Measurements from ENCODE around the gene GCAT.
"Not testable (repeated sequence)": the region's sequence is repeated elsewhere in the genome, so short reads cannot be mapped to it uniquely, and the experiment has no call there.

The GCAT gene

DNA sequence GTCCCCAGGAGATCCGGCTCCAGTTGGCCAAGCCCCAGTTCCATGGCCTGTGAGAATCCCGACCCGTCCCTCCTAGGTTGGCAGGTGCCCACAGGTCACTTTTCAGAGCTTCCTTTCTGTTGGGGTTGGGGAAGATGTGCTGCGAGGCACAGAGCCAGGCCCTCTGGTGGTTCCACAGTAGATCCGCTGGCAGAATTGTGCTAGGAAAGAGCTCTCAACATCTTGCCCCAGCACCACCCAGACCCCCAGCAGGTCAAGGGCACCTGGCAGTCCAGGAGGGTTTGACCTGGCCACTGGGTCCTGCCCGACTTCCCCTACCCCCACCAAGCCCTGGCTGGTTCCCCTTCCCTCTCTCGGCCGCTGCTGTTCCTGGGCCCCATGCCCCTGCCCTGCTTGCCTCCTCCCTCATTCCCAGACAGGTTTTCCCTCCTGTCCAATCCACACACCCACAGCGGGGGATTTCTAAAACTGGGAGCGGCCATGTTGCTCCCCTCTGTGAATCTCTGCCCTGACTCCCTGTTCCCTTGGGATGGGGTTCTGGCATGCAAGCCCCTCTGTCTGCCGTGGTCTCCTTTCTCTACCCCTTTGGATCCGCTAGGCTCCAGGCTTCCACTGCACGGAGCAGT lies 26.2 kb upstream of the GCAT start:
- H3K9ac ChIP-seq = no peak overlapping the region
- no peaks in the 10 kb centered on the region for H3K9me3 ChIP-seq
- H3K27ac ChIP-seq = no peak overlapping the region
- no peaks in the 10 kb centered on the region for H4K20me1 ChIP-seq
- H3K36me3 ChIP-seq = no peaks in the 10 kb centered on the region
- no peak for TF ChIP-seq Cebpa-rat (IDR thresholded peaks at IDR 0.05)
- H3K4me2 ChIP-seq = no peak overlapping the region
- H3K27me3 ChIP-seq = no peaks in the 10 kb centered on the region
- no peak overlapping the region for H3K4me3 ChIP-seq
- peaks cover 23% of the 10 kb centered on the region for H3K4me1 ChIP-seq

DNA sequence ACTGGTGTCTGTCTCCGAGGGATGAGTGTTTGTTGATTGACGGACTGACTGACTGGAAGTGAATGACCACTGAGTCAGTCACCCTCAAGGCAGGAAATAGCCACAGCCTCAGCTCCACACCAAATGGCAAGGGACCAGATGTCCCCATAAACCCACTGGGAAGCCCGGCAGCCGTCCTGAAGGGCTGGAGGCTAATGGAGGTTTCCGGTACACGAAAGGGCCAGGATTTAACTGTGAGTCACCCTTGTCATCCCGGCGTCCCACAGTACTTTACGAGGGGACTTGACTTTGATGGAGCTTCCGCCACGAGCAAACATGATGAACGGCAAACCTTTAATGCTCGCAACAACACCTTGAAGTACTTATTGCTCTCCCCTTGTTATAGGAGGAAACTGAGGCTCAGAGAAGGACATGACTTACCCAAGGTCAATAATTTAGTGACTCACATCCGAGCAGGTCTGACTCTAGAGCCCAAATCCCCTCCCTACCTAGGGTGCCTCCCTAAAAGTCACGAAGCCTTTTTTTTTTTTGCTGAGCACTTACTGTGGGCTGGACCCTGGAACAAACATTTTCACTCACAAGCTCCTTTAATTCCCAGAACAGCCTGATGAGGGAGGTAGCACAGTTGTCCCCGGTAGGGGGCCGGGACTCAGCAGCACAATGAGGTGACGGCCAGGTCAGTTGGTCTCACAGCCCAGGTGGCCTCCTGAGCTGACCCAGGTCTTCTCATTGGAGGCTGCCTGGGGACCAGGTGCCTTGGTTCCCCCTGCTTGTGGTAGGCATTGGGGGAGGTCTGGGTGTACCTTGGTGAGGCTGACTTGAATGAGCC lies 25.2 kb upstream of the GCAT start:
- Histone ChIP-seq H3K4me1 (peaks cover 13% of the 10 kb centered on the region), H3K4me3 (no peak overlapping the region), H3K4me2 (no peak overlapping the region), H3K27me3 (no peaks in the 10 kb centered on the region), H3K36me3 (no peaks in the 10 kb centered on the region), H3K9ac (no peak overlapping the region), H3K9me3 (no peaks in the 10 kb centered on the region), H4K20me1 (no peaks in the 10 kb centered on the region), H3K27ac (no peak overlapping the region)
- TF ChIP-seq Cebpa-rat (IDR thresholded peaks at IDR 0.05) = no peak

DNA sequence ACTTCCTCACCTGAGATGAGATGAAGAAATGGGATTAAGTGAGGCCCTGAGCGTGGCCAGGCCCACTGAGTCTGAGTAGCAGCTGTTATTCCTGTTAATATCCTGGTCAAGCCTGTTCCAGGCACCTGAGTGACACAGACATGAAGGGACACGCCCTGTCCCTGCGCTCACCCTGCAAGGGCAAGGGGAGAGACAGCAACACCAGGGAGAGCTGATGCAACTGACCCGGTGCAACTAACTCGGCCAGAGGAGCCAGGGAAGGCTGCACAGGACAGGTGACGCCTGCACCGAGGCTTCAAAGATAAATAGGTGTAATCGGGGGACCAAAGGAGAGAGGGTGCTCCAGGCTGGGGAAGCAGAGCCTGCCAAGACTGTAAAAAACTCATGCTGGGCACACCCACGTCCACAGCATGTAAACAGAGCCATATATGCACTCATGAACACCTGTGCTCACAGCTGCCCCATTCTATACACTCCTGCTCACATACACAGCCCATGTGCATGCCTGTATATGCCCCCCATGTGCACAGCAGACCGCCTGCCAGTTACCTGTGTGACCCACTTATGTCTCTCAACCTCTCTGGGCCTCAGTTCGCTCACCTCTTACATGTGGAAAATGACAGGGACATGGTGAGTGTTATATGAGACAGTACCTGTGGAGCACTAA lies 22.8 kb upstream of the GCAT start:
- H3K4me2 ChIP-seq = no peak overlapping the region
- H3K27me3 ChIP-seq = no peaks in the 10 kb centered on the region
- no peak for TF ChIP-seq Cebpa-rat (IDR thresholded peaks at IDR 0.05)
- no peak overlapping the region for H3K4me3 ChIP-seq
- H3K4me1 ChIP-seq = peaks cover 16% of the 10 kb centered on the region
- H3K27ac ChIP-seq = no peak overlapping the region
- no peaks in the 10 kb centered on the region for H4K20me1 ChIP-seq
- H3K36me3 ChIP-seq = no peaks in the 10 kb centered on the region
- H3K9ac ChIP-seq = no peak overlapping the region
- no peaks in the 10 kb centered on the region for H3K9me3 ChIP-seq

DNA sequence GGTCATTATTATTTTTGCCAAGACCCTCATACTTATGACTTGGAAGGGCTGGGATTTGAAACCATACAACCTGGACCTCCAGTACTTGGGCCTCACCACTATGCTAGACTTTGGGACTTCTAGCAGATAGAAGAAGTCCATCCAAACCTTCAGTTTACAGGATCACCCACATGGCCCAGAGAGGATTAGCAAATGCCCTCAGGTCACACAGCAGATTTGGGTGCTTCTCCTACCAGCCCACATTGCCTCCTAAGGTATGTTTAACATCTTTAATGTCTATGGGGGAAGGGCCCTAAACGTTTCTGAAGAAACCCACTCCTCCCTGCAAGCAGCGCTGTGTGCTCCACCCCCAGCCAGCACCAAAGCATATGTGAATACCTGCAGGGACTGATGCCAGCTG lies 17.5 kb upstream of the GCAT start:
- no peaks in the 10 kb centered on the region for H3K9me3 ChIP-seq
- H3K36me3 ChIP-seq = no peaks in the 10 kb centered on the region
- no peaks in the 10 kb centered on the region for H3K27me3 ChIP-seq
- no peak overlapping the region for H3K9ac ChIP-seq
- 0 out of 2 replicates have a peak, but pooled peaks cover 5% of the 10 kb centered on the region for H3K4me1 ChIP-seq
- no peaks in the 10 kb centered on the region for H4K20me1 ChIP-seq
- TF ChIP-seq Cebpa-rat (IDR thresholded peaks at IDR 0.05) = no peak
- H3K4me2 ChIP-seq = no peak overlapping the region
- H3K27ac ChIP-seq = no peak overlapping the region
- H3K4me3 ChIP-seq = no peak overlapping the region

DNA sequence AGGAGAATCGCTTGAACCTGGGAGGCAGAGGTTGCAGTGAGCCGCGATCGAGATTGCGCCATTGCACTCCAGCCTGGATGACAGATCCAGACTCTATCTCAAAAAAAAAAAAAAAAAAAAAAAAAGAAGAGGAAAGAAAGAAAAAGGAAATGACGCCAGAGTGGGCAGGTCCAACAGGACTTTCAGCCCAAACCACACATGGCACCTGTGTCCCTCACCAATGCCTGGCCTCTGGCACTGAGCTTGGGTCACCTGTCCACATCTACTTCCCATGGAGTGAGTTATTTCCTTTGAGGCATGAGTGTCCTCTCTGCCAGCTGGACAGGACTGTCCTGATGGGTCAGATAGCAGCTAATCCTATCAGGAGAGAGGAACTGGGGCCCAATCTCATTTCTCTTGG lies 15.2 kb upstream of the GCAT start:
- Histone ChIP-seq H3K4me3 (no peak overlapping the region), H3K9me3 (no peaks in the 10 kb centered on the region), H3K4me2 (no peak overlapping the region), H3K27me3 (no peaks in the 10 kb centered on the region), H4K20me1 (no peaks in the 10 kb centered on the region), H3K27ac (no peak overlapping the region), H3K4me1 (0 out of 2 replicates have a peak, but pooled peaks cover 5% of the 10 kb centered on the region), H3K9ac (no peak overlapping the region), H3K36me3 (no peaks in the 10 kb centered on the region)
- no peak for TF ChIP-seq Cebpa-rat (IDR thresholded peaks at IDR 0.05)

DNA sequence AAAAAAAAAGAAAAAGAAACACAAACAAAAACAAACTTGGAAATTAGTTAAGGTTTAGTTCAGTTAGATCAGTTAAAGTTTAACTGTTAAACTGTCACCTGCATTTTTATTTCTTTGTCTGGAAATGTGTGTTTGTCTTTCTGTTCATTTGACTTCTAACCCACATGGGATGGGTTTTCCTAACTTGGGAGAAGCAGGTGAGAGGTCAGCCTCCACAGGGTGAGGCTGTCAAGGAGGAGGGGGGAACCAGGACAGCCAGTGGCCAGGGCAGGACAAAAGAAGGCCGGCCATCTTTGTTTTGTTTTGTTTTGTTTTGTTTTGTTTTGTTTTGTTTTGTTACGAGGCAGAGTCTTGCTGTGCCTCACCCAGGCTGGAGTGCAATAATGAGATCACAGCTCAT lies 13.4 kb upstream of the GCAT start:
- no peak for TF ChIP-seq Cebpa-rat (IDR thresholded peaks at IDR 0.05)
- Histone ChIP-seq H3K36me3 (no peaks in the 10 kb centered on the region), H3K4me2 (no peak overlapping the region), H3K9ac (no peak overlapping the region), H3K27ac (no peak overlapping the region), H4K20me1 (no peaks in the 10 kb centered on the region), H3K4me3 (no peak overlapping the region), H3K27me3 (no peaks in the 10 kb centered on the region), H3K9me3 (no peaks in the 10 kb centered on the region), H3K4me1 (no peaks in the 10 kb centered on the region)

DNA sequence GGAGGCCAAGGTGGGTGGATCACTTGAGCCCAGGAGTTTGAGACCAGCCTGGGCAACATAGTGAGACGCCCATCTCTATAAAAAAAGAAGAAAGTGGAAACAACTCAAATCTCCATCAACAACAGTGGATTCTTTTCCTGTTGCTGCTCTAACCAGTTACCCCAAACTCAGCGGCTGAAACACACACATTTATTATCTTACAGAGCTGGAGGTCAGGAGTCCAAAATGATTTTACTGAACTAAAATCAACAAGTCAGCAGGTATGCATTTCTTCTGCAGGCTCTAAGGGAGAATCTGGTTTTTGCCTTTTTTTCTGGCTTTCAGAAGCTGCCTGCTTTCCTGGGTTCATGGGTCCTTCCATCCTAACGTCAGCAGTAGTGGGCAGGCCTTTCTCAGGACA lies 11.7 kb upstream of the GCAT start:
- no peak overlapping the region for H3K27ac ChIP-seq
- no peak overlapping the region for H3K4me2 ChIP-seq
- no peaks in the 10 kb centered on the region for H3K4me1 ChIP-seq
- H3K36me3 ChIP-seq = no peaks in the 10 kb centered on the region
- no peak overlapping the region for H3K9ac ChIP-seq
- no peaks in the 10 kb centered on the region for H4K20me1 ChIP-seq
- no peaks in the 10 kb centered on the region for H3K27me3 ChIP-seq
- TF ChIP-seq Cebpa-rat (IDR thresholded peaks at IDR 0.05) = no peak
- no peak overlapping the region for H3K4me3 ChIP-seq
- H3K9me3 ChIP-seq = no peaks in the 10 kb centered on the region

DNA sequence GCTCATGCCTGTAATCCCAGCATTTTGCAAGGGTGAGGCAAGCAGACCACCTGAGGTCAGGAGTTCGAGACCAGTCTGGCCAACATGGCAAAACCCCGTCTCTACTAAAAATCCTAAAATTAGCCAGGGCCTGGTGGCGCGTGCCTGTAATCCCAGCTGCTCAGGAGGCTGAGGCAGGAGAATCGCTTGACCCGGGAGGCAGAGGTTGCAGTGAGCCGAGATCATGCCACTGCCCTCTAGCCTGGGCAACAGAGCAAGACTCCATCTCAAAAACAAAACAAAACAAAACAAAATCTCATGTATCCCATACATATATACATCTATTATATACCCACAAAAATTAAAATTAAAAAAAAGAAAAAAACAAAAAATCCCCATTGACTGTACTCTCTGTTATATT lies 10.5 kb upstream of the GCAT start:
- H3K9me3 ChIP-seq, H3K4me1 ChIP-seq, H3K27ac ChIP-seq, H3K4me2 ChIP-seq, H3K4me3 ChIP-seq, H3K36me3 ChIP-seq, H4K20me1 ChIP-seq, H3K9ac ChIP-seq: not testable (repeated sequence)
- H3K27me3 ChIP-seq = peaks cover 11% of the 10 kb centered on the region

DNA sequence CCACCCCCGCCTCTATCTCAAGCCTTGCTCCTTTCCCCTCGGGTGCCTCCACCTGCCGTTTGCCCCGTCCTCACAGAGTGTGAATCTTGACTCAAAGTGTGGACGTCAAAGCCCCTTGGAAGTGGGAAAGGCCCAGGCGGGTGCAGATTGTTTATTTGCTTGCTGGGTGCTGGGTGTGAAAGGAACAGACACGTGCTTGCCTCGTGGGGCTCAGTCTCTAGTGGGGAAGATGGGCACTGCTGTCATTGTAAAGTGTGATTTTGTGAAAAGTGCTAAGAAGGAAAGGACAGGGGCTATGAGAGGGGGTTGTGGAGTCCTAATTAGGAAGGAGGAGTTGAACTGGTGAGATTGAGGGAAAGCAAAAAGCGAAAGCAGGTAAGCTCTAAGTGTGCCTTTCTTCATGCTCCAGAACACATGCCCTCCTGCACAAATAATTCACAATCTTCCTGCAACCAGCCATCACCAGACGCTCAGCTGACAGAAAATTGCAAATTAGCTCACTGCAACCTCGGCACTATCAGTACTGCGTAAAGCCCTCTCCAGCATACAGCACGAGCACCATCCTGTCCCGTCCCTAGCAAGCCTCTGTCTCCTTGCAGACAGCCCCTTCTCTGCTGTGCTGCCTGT lies 9.7 kb upstream of the GCAT start:
- no peaks in the 10 kb centered on the region for H3K36me3 ChIP-seq
- peaks cover 12% of the 10 kb centered on the region for H3K4me1 ChIP-seq
- no peak for TF ChIP-seq Cebpa-rat (IDR thresholded peaks at IDR 0.05)
- H3K9me3 ChIP-seq = no peaks in the 10 kb centered on the region
- no peak overlapping the region for H3K4me2 ChIP-seq
- H3K27me3 ChIP-seq = peaks cover 18% of the 10 kb centered on the region
- H3K27ac ChIP-seq = no peak overlapping the region
- no peak overlapping the region for H3K9ac ChIP-seq
- H4K20me1 ChIP-seq = no peaks in the 10 kb centered on the region
- no peak overlapping the region for H3K4me3 ChIP-seq

DNA sequence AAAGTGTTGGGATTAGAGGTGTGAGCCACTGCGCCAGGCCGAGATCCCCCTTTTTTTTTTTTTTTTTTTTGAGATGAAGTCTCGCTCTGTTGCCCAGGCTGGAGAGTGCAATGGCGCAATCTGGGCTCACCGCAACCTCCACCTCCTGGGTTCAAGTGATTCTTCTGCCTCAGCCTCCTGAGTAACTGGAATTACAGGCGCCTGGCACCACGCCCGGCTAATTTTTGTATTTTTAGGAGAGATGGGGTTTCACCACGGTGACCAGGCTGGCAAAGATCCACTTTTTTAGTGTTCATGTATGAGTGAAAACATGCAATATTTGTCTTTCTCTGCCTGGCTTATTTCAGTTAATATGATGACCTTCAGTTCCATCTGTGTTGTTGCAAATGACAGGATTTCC lies 7.8 kb upstream of the GCAT start:
- not testable (repeated sequence) for H3K9me3 ChIP-seq, H3K4me2 ChIP-seq, H3K27ac ChIP-seq, H3K36me3 ChIP-seq, H3K4me3 ChIP-seq, H3K9ac ChIP-seq
- peaks cover 13% of the 10 kb centered on the region; the same call in 1 of the 2 replicates for H4K20me1 ChIP-seq
- H3K27me3 ChIP-seq = peaks cover 38% of the 10 kb centered on the region
- H3K4me1 ChIP-seq = peaks cover 15% of the 10 kb centered on the region
